ENCODE data around the gene CMTM4.

DNA sequence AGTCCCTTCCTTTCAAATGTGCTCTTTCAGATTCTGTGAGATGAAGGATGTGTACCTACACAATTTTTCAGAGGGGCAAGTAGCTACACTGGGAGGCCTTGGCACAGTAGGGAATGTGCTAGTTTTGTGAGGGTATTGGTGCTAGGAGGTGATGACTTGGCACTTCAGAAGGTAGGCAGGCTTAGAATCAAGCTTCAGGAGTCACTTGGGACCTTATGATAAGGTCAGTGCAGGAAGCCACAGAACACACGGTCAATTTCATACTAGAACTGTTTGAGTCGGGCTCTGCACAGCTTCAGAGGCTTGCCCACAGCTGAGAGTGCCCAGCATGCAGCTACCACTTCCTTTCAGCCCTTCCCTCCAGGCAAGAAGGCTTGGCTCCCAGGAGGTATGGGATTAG lies 124.2 kb downstream of the CMTM4 start:
- no peak for TF ChIP-seq CTCF (IDR thresholded peaks at IDR 0.05)
- no peak for TF ChIP-seq POLR2A (IDR thresholded peaks at IDR 0.05)
